A172 (cell line): Measurements from ENCODE around the gene DYNC1I2. TPM values are rescaled to one million over a fixed set of nuclear protein-coding genes. Genes with fewer than 3 reads are reported as not detected.

Experiments used
- DNase-seq: peaks from one replicate; pipeline ENCODE4 v3.0.0-alpha.2; 2015; ENCODE audit warnings: low spot score
- total RNA-seq: library from RNA; depleted of rRNA; stranded (reverse); fragments of >200 nt; shearing (Covaris generic); gene quantifications from 2 replicates; pipeline ENCODE4 v1.2.3, GENCODE V29; 2014; rRNA removed

DYNC1I2 gene
- total RNA-seq, result 154 and 181 TPM in 2 replicates

DNA sequence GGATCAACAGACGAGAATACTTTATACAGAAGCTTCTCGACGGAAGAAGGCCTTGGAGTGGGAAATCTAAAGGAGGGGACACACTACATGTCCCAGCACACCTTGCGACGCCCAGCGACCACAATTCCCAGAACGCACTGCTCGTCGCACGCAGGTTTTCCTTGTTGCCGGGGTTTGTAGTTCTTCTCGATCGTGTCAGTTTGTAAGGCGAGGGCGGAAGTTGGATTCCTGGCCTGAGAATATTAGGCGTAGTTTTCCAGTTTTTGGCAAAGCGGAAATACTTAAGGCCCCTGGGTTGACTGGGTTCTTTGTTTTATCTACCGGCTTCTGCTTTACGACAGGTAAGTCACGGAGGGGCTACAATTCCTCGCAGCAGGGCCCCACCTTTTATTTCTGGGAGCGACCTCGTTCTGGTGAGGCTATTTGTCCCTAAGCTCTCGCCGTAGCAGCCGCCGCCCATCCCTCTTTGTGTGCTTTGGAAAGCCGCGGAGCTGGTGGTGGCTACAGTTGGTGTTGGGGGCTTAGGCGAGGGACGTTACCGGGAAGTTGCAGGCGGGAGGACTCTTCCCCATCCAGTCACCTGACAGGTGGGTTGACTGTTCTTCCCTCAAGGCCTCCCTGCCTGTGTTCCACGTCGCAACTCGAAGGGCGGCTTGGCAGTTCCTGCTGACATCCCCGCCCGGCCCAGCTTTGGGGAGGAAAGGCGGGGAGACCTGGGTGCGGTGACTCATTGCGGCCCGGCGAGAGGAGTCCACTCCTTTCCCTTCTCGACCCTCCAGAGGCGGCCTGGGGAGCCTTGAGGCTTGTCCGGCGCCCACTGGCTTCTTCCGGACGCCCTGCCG, at the start of gene DYNC1I2:
Gene DYNC1I2 (plus strand): TSS at position 183 of the 842 bp plus-strand sequence. CDS start 2,687 bp downstream, outside the sequence.
- DNase-seq, result peak; percentile 94

DNA sequence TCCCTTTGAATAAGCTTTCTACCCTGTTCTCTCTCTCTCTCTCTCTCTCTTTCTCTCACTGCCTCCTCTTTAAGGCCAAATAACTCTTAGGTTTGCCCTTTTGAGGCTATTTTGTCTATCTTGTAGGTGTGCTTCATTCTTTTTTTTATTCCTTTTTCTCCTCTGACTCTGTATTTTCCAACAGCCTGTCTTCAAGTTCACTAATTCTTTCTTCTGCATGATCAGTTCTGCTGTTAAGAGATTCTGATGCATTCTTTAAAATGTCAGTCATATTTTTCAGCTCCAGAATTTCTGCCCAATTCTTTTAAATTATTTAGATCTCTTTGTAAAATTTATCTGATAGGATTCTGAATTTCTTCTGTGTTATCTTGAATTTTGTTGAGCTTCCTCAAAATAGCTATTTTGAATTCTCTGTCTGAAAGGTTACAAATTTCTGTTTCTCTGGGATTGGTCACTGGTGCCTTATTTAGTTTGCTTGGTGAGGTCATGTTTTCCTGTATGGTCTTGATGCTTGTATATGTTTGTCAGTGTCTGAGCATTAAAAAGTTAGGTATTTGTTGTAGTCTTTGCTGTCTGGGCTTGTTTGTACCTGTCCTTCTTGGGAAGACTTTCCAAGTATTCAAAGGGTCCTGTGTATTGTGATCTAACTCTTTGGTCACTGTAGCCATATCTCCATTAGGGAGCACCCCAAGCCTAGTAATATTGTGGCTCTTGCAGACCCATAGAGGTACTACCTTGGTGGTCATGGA, 35.4 kb upstream of the DYNC1I2 start:
- no peak for DNase-seq

DNA sequence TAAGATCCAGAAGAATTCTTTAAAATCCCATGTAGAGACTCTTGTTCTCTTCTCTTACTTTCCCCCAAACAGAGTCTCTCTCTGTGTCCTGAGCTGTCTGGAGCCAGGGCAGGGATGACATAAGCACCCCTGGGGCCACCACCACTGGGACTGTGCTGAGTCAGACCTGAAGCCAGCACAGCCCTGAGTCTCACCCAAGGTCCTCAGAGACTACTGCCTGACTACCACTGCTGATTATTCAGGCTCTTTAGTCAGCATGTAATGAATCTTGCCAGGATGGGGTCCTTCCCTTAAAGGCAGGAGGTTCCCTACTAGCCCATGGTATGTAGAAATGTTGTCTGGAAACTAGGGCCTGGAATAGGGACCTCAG, 34.9 kb upstream of the DYNC1I2 start:
- DNase-seq, result no peak

DNA sequence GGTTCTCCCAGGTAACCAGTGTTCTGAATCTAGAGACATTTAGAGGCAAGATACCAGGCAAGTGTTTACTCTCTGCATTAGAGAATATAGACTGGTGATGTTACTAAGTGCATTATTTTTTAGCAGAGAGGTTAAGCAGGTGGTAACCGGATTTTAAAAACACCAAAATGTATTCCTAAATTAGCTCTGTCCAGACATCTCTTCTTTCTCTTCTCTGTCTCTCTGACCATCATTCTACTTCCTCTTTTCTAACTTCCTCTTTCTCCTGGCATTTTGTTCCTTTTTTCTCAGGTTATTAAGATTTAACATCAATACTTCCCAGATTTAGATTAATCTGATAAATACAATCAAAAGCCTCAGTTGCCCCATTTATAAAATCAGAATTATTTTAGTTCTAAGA, 31.7 kb upstream of the DYNC1I2 start:
- DNase-seq, result no peak

DNA sequence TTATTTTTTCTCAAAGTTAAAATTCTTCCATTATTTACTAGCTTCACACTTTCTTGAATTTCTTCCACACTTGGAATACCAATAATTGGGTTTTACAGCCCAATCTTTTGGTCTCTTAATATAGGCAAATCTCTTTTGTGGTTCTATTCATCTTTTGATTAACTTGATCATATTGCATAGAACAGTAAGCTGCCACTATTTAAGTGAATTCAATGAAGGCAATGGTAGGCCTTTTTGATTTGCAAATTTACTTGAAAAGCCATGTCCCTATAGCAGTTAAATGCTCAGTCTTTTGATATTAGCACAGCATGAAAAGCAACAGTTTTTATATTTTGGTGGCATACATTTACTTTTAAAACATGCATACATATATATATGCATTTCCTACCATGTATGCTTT, 20.2 kb upstream of the DYNC1I2 start:
- no peak for DNase-seq

DNA sequence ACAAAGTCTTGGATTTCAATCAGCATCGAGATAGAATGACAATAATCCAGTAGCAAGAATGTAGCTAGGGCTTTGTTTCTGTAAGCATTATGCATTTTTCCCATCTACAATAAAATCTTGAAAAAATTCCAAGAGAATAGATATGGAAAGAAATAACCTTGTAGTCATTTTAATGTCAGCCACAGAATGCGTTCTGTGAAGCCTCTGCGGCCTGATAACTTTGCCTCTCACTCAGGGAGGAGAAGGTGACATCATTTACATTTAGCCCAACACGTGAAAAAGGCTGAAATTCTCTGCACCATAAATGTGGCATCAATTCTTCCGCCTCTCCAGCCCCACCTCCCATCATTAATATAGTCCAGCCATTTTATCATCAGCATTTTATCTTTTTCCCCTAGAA, 19.1 kb upstream of the DYNC1I2 start:
- DNase-seq, result no peak

DNA sequence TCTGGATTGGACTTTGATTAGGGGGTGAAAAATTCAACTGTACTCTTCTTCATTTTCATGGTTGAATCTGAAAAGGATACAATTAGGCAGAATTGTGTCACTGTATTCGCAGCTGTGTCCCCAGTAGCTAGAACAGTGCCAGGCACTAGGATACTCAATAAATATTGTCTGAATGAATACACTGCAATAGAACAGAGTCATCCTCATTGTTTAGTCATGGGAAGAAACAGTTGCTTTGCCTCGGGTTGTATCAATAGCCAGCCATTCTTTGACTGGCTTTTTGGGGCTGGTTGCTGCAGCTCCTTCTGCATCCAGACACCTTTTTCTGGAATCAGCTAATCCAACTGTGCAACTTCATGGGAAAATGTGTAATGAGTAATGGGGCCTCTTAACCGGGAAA, 18.1 kb upstream of the DYNC1I2 start:
- DNase-seq, result no peak

DNA sequence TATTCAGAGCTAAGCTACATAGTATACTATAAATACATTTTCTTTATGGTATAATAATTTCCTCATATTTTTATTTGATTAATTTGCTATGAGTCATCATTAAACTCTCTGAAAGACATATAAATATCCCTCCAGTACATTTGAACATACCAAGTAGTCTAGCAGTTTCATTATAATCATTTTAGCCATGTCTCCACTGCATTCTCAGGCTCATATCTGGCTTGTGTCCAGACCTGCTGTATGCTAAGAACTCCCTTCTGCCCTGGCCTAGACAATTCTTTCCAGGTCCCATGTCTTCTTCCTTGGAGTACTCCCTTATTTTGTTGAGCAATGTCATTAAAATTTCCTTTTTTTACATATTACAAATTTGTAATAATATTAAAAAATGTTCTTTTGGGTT, 16.6 kb upstream of the DYNC1I2 start:
- no peak for DNase-seq

DNA sequence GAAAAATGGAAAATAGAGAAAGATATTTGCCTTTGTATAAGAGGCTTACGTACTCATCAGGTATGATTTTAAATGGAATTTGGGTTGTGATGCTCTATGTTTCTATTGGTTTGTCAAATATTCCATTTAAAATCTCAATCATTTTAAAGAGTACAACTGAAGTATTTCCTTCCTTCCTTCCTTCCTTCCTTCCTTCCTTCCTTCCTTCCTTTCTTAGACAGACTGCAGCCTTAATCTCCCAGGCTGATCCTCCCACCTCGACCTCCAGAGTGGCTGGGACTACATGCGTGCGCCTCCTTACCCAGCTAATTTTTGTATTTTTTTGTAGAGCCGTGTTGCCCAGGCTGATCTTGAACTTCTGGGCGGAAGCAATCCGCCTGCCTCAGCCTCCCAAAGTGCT, 15.4 kb upstream of the DYNC1I2 start:
- no peak for DNase-seq

DNA sequence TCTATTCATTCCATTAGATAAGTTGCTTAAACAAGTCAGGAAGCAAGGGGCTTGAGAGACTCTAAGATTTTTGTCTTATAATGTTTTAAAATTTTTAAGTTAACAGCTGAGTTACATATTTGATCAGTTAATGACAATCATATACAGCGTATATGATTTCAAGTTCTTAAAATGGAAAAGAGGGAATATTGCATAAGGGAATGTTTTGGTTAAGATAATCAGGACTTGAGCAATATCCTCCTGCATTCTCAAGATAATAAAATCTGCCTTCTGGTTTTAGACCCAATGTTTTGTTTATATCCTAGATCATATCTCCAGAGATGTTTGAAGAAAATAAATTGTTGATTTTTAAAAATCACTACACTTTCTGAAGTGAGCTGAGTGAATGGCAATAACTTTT, 13.4 kb upstream of the DYNC1I2 start:
- no peak for DNase-seq

DNA sequence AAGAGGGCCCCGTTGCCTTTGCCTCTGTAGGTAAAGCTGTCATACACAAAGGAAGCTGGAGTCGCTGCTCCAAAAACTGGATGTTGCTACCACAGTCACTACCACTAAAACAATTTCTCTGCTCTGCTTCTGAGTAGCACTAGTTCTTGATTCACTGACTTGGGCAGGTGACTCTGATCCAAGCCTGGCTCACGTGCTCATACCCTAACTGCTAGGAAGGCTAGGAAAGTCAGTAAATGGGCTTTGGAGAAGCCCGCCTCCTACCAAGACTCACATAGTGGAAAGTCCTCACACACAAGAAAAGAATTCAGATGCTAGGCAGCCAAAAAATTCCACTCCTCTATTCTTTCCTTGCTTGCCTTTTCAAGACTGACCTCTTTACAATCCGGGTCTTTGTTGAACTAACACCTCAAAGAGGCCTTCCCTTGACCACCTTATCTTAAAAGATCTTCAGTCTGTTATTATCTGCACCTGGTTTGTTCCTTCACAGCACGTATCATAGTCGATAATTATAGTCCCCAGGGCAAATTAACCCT, 11.4 kb upstream of the DYNC1I2 start:
- DNase-seq, result no peak

DNA sequence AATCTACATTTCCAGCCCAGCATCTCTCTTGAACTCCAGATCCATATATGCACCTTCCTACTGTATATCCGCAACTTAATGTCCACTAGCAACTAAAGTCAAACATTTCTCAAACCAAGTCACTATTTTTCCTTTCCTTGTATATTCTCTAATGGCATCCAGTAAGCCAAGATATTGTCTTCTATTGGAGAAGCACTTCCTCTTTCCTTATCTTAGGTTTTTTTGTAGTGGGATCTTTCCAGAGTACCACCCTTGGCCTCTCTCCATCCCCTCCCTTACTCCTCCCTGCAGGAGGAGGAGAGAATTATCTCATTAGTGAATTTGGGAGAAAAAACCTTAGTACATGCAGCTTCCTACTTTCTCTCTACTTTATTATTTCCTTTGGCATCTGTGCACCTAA, 8.7 kb upstream of the DYNC1I2 start:
- DNase-seq, result no peak

DNA sequence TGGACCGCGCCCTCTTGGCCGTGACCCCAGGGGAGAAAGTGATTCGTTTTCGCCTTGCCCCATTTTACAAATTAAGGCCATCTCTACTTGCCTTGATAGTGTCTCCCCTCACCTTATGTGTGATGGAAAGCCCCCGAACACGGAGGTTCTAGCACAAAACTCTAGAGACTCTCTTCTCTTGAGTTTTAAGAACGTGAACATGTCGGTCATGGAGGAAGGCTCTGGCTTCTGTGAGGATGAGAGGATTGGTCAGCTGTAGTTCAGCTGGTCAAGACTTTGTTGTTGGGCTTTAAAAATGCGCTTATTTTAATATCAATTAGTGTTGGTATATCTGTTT, 828 bp downstream of the DYNC1I2 start:
- DNase-seq, result peak; percentile 10

DNA sequence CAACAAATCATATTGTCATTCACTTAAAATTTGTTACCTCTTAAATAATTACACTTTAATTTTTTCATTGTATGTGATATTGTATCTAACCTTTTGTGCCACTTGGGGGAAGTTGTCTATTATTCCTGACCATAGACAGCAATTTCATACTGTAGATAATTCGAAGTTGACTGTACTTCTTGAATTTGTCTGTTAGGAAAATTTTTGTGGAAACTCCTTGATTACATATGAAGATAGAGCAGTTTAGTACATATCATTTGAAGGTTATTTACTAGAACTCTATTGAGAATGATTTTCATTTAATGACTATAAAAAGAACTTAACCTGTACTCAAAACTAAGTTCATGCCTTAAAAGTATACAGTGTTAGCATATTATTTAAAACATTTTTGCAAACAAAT, 5.1 kb downstream of the DYNC1I2 start:
- DNase-seq, result no peak

DNA sequence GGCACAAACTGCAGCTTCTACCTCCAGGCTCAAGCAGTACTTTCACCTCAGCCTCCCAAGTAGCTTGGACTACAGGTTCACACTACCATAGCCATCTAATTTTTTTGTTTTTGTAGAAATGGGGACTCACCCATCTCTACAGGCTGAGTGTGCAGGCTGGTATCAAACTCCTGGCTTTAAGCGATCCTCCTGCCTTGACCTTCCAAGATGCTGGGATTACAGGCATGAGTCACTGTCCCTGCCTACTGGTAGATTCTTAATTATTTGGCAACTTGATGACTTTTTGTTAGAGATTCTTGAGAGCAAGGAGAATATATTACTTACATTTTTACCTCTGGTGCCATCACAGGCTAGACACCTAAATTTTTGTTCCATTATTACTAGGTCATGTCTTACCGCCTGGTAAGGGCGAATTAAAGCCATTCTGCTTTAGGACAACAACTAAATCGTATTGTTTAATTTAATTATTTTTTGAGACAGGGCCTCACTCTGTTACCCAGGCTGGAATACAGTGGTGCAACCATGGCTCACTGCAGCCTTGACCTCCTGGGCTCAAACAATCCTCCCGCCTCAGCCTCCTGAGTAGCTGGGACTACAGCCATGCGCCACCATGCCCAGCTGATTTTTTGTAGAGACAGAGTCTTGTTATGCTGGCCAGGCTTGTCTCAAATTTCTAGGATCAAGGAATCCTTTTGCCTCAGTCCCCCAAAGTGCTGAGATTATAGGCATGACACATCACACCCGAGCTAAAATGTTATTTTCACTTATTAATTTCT, 15.7 kb downstream of the DYNC1I2 start:
- peak; percentile 35 for DNase-seq

DNA sequence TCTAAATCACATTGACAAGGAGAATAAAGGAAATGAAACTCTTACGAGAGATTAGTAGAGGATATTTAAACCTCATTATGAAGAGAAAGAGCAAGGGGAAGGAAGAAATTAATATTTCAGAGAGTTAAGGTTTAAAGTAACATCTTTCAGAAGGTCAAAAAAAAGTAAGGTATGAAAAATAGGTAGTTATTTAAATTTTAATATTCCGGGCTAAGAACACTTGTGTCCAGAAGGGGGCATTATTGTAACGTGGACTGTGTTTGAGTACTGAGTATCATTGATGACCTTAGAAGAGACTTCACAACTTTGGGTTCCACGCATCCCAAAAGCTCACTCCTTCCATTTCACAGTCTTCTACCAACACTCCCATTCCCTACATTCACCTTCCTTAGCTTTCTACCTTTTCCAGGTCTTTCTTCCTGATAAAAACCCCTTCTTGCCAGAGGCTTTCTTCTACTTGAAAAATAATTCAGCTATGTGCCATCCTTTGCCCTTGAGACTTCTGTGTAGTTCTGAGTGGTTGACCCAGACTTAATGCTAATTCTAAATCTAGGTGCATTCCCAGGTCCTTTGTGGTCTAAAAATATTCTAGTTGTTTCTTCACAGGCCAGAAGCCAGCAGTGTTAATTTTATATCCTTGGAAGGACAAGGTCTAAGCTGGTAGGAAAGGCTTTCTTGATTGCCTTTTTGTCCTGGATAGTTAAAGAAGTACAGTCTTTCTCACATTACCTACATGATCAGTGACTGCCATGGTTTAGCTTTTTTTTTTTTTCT, 16.5 kb downstream of the DYNC1I2 start:
- DNase-seq, result peak; percentile 8

DNA sequence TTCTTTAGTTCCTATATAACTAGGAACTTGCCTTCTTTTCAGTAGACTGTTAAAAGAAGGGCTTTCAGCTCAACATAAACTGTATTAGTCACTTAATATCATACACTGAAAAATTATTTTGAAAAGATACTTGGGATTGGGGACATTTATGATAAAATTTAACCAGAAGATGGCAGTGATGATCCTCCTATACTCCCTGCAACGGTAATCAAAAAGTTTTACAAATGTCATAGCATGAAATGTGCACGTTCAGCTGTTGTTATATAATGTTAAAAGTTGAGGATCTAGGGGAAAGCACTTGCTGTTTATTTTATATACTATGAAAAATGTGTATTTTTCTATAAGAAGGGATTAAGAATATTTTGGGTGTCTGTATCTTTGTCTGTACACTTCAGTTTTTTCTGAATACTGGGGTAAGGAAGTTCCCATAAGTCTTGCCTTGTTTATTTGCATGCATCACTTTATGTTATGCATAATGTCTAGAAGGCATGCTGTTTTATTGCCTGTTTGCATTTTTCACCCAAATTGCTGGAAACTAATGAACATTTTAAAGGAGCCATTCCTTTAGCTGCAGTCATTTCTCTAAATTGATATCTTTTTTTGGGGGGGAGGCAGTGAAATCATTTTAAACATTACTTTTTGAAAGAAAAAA, 19.0 kb downstream of the DYNC1I2 start:
- no peak for DNase-seq

DNA sequence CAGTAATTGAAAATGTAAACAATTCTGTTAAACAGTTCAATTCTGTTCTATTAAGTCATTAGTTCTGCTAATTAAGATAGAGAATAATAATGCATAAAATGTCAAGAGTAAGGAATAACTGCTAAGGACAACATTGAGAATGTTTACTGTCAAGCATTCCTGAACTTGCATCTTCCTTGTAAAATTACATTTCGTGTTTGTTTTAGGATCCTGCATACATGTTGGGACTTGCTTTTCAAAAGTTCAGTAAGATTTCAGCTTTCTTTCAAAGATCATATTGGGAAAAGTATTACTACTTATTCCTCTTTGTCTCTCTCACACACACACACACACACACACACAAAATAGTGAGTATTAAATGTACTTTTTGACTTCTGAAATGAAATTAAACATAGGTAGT, 20.5 kb downstream of the DYNC1I2 start:
- DNase-seq, result no peak

DNA sequence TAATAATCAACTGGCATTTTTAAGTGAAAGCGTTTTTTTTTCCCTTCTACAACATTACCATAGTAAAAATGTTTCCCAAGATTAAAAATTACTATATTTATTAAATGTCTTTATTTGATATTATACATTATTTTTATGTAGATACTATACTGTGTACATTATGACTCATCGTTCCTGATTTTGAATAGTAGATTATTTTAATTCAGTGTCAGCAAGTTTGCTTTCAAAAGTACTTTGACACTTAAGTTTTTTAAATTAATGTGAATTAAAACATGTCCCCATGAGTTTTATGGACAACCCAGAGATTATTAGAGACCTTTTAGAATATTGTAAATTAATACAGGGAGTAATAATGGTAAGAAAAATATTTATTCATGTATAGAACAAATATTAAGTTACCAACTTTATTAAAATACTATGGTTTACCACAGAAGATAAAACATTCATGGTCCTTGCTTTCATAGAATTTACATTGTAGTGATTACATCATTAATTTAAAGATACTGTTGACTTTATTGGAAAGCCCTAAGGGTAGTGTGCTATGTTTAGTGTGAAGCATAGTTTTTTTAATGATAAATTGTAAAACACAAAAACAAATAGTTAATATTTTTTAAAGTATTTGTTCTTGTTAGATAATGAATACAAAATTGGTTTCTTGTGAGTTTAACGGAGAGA, 21.9 kb downstream of the DYNC1I2 start:
- DNase-seq, result no peak

DNA sequence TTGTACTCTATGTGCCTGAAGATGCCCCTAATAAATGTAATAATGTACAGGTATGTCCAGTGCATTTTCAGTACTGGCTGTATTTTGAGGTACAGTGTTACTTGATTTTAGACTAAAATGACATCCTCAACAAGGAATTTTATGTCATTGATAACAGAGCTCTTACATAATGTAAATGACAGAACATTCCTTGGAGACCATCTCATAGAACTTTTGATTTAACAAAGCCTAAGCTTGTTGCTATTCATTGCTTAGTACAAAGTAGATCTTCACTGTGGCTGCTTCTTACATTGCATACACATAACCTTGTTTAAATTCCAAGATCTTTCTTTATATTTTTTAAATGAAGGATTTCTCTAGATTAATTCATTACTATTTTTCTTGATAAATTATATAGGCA, 24.1 kb downstream of the DYNC1I2 start:
- peak; percentile 22 for DNase-seq
